H9 (cell line): ENCODE measurements around the gene KIF2C. TPM values are rescaled to one million over a fixed set of nuclear protein-coding genes. Genes with fewer than 3 reads are reported as not detected.

Experiments
- DNase-seq: peaks from one replicate; pipeline ENCODE4 v3.0.0-alpha.2; 2017
- H2AFZ ChIP-seq: one replicate; pipeline ENCODE4 v1.6.1; 2013; ENCODE audit warnings: mild to moderate bottlenecking, low read length, control low read depth, moderate library complexity
- H2AK5ac ChIP-seq: 2 replicates; pipeline ENCODE4 v1.6.1; 2013; ENCODE audit warnings: low read length, control low read depth, mixed read lengths; ENCODE audit not compliant: insufficient read length
- H2BK120ac ChIP-seq: one replicate; pipeline ENCODE4 v1.6.1; 2013; ENCODE audit warnings: low read depth, mild to moderate bottlenecking, low read length, control low read depth, inconsistent platforms; ENCODE audit not compliant: poor library complexity, severe bottlenecking
- H2BK12ac ChIP-seq: 2 replicates; pipeline ENCODE4 v1.6.1; 2013; ENCODE audit warnings: low read length, control low read depth, mixed read lengths, low read depth; ENCODE audit not compliant: insufficient read length
- H2BK15ac ChIP-seq: 2 replicates; pipeline ENCODE4 v1.6.1; 2013; ENCODE audit warnings: low read depth, low read length, control low read depth
- H2BK20ac ChIP-seq: one replicate; pipeline ENCODE4 v1.6.1; 2013; ENCODE audit warnings: low read depth, mild to moderate bottlenecking, low read length, control low read depth, inconsistent platforms; ENCODE audit not compliant: poor library complexity, severe bottlenecking
- H2BK5ac ChIP-seq: 2 replicates; pipeline ENCODE4 v1.6.1; 2013; ENCODE audit warnings: low read length, control low read depth, mixed read lengths; ENCODE audit not compliant: insufficient read length
- H3K14ac ChIP-seq: 2 replicates; pipeline ENCODE4 v1.6.1; 2013; ENCODE audit warnings: low read length, control low read depth; ENCODE audit not compliant: insufficient read depth
- H3K18ac ChIP-seq: 2 replicates; pipeline ENCODE4 v1.6.1; 2013; ENCODE audit warnings: low read depth, mild to moderate bottlenecking, mixed read lengths, low read length, control low read depth; ENCODE audit not compliant: insufficient read length
- H3K23ac ChIP-seq: 2 replicates; pipeline ENCODE4 v1.6.1; 2013; ENCODE audit warnings: low read length, control low read depth, mixed read lengths, low read depth; ENCODE audit not compliant: insufficient read length
- H3K23me2 ChIP-seq: 2 replicates; pipeline ENCODE4 v1.6.1; 2013; ENCODE audit warnings: low read depth, mild to moderate bottlenecking, mixed read lengths, low read length, control low read depth; ENCODE audit not compliant: insufficient read length, poor library complexity, severe bottlenecking
- H3K27ac ChIP-seq: 2 replicates; pipeline ENCODE4 v1.5.1; 2013; ENCODE audit warnings: low read length, control low read depth, mixed read lengths, low read depth; ENCODE audit not compliant: insufficient read length
- H3K27me3 ChIP-seq: 2 replicates; pipeline ENCODE4 v1.6.1; 2013; ENCODE audit warnings: low read length, control low read depth, inconsistent platforms; ENCODE audit not compliant: insufficient read depth
- H3K4ac ChIP-seq: 2 replicates; pipeline ENCODE4 v1.6.1; 2013; ENCODE audit warnings: low read depth, mild to moderate bottlenecking, control low read depth, inconsistent platforms, low read length, moderate library complexity
- H3K4me1 ChIP-seq: 2 replicates; pipeline ENCODE4 v1.6.1; 2013; ENCODE audit warnings: low read length, control low read depth, inconsistent platforms; ENCODE audit not compliant: insufficient read depth
- H3K4me2 ChIP-seq: 2 replicates; pipeline ENCODE4 v1.6.1; 2013; ENCODE audit warnings: low read length, control low read depth, mixed read lengths; ENCODE audit not compliant: insufficient read length, insufficient read depth
- H3K56ac ChIP-seq: 2 replicates; pipeline ENCODE4 v1.6.1; 2013; ENCODE audit warnings: low read depth, mild to moderate bottlenecking, mixed read lengths, low read length, control low read depth; ENCODE audit not compliant: insufficient read length
- H3K79me1 ChIP-seq: 2 replicates; pipeline ENCODE4 v1.6.1; 2013; ENCODE audit warnings: low read depth, mild to moderate bottlenecking, moderate library complexity, low read length, control low read depth, inconsistent platforms; ENCODE audit not compliant: insufficient read depth, poor library complexity, severe bottlenecking
- H3K79me2 ChIP-seq: 2 replicates; pipeline ENCODE4 v1.6.1; 2013; ENCODE audit warnings: low read length, control low read depth, inconsistent platforms; ENCODE audit not compliant: insufficient read depth
- H3K9ac ChIP-seq: 2 replicates; pipeline ENCODE4 v1.6.1; 2013; ENCODE audit warnings: low read length, control low read depth, mixed read lengths; ENCODE audit not compliant: insufficient read length; ENCODE audit errors: extremely low read depth
- H3K9me3 ChIP-seq: one replicate; pipeline ENCODE4 v1.6.1; 2013; ENCODE audit warnings: low read depth, low read length, inconsistent platforms; ENCODE audit not compliant: control insufficient read depth
- H3T11ph ChIP-seq: one replicate; pipeline ENCODE4 v1.6.1; 2013; ENCODE audit warnings: mild to moderate bottlenecking, low read length, control low read depth, inconsistent platforms
- H4K20me1 ChIP-seq: one replicate; pipeline ENCODE4 v1.6.1; 2013; ENCODE audit not compliant: control insufficient read depth, insufficient read length, insufficient read depth
- H4K5ac ChIP-seq: 2 replicates; pipeline ENCODE4 v1.6.1; 2013; ENCODE audit warnings: low read depth, mild to moderate bottlenecking, mixed read lengths, low read length, control low read depth; ENCODE audit not compliant: insufficient read length
- H4K8ac ChIP-seq: replicated peaks from 2 replicates; pipeline ENCODE4 v1.6.1; 2013; ENCODE audit warnings: low read length, control low read depth, mixed read lengths, low read depth; ENCODE audit not compliant: insufficient read length
- H4K91ac ChIP-seq: 2 replicates; pipeline ENCODE4 v1.6.1; 2013; ENCODE audit warnings: low read depth, mild to moderate bottlenecking, moderate library complexity, mixed read lengths, low read length, control low read depth; ENCODE audit not compliant: insufficient read length
- H3K27ac Mint-ChIP-seq, 3 experiments: 2 replicates in 2 of 3; 3 replicates in 1 of 3; pipeline ENCODE4 v1.8.0; 2020 to 2021; ENCODE audit warnings: mixed read lengths in 3 of 3, mild to moderate bottlenecking in 1 of 3, moderate library complexity in 1 of 3
- H3K27me3 Mint-ChIP-seq: 2 replicates; pipeline ENCODE4 v1.8.0; 2021; ENCODE audit warnings: low read depth, mild to moderate bottlenecking, moderate library complexity, mixed read lengths
- H3K36me3 Mint-ChIP-seq, 3 experiments: 2 replicates in 2 of 3; 3 replicates in 1 of 3; pipeline ENCODE4 v1.8.0; 2020 to 2021; ENCODE audit warnings: low read depth in 3 of 3, mixed read lengths in 3 of 3; ENCODE audit not compliant: insufficient read depth in 1 of 3
- H3K4me1 Mint-ChIP-seq, 2 experiments: 2 replicates each; pipeline ENCODE4 v1.8.0; 2020; ENCODE audit warnings: mixed read lengths in 2 of 2
- H3K4me3 Mint-ChIP-seq, 2 experiments: 2 replicates in 1 of 2; 3 replicates in 1 of 2; pipeline ENCODE4 v1.8.0; 2020 to 2021; ENCODE audit warnings: mild to moderate bottlenecking in 2 of 2, mixed read lengths in 2 of 2, moderate library complexity in 1 of 2
- H3K9me3 Mint-ChIP-seq, 2 experiments: 2 replicates in 1 of 2; 3 replicates in 1 of 2; pipeline ENCODE4 v1.8.0; 2020; ENCODE audit warnings: mild to moderate bottlenecking in 2 of 2, mixed read lengths in 2 of 2, moderate library complexity in 1 of 2
- WGBS: extraction: QIAGEN DNeasy Blood & Tissue Kit; methylation state at CpG from one replicate; pipeline ENCODE4 v1.1.7; 2013; ENCODE audit warnings: missing lambda C conversion rate, low lambda C conversion rate, mixed read lengths; ENCODE audit not compliant: insufficient read length; ENCODE audit errors: extremely low coverage; 5-methylcytosine and 5-hydroxymethylcytosine counted together
- total RNA-seq: library from RNA; stranded (reverse); gene quantifications from 2 replicates; pipeline ENCODE4 v1.2.1, GENCODE V29; 2021
- TF ChIP-seq, protein P1 (sequence below): fragments of 200-600 bp; sonication (generic); conservative IDR thresholded peaks from 3 replicates; pipeline ENCODE4 v1.8.0; 2021; ENCODE audit warnings: antibody characterized with exemption, mild to moderate bottlenecking

KIF2C gene
- total RNA-seq, 1 experiment from 2014 or later: 73.1 TPM

DNA sequence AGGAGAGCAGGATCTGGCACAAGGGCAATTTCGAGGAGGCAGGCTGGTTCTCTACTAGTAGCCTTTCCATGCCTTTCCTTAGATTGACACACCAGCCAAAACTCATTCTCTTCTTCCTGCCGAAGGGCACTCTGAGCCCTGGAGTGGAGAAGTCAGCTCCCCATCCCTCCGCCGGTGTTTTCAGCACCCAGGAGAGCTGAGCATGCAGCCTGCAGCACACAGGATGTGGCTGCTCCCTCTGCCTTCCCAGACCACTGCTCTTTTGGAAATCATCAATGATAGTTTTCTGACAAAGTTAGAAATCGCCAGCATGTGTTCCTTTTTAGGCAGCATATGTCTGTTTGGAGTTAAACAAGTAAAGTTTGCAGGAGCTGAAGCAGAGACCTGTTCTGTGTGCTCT lies 20.3 kb upstream of the KIF2C start:
- no peak overlapping the region for H2BK20ac ChIP-seq
- no peak overlapping the region for H4K91ac ChIP-seq
- no CpG with 5 or more reads among the region's 5 CpGs for WGBS
- no peak overlapping the region for H4K5ac ChIP-seq
- TF ChIP-seq, protein P1, sequence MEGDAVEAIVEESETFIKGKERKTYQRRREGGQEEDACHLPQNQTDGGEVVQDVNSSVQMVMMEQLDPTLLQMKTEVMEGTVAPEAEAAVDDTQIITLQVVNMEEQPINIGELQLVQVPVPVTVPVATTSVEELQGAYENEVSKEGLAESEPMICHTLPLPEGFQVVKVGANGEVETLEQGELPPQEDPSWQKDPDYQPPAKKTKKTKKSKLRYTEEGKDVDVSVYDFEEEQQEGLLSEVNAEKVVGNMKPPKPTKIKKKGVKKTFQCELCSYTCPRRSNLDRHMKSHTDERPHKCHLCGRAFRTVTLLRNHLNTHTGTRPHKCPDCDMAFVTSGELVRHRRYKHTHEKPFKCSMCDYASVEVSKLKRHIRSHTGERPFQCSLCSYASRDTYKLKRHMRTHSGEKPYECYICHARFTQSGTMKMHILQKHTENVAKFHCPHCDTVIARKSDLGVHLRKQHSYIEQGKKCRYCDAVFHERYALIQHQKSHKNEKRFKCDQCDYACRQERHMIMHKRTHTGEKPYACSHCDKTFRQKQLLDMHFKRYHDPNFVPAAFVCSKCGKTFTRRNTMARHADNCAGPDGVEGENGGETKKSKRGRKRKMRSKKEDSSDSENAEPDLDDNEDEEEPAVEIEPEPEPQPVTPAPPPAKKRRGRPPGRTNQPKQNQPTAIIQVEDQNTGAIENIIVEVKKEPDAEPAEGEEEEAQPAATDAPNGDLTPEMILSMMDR: no peak
- no peak for DNase-seq
- H2BK15ac ChIP-seq: no peak overlapping the region
- H3K79me2 ChIP-seq: no peaks in the 10 kb centered on the region
- H3K79me1 ChIP-seq: no peaks in the 10 kb centered on the region
- Mint-ChIP-seq H3K27me3 (no peaks in the 10 kb centered on the region), H3K4me3 (no peak overlapping the region), H3K36me3 (no peaks in the 10 kb centered on the region), H3K27ac (no peak overlapping the region), H3K4me1 (peaks cover 3 to 7% of the 10 kb centered on the region in 2 experiments; a peak in 3 of 4 replicates), H3K9me3 (no peaks in the 10 kb centered on the region)
- H2BK120ac ChIP-seq: no peak overlapping the region
- no peak overlapping the region for H2AK5ac ChIP-seq
- no peaks in the 10 kb centered on the region for H4K20me1 ChIP-seq
- H3K4me1 ChIP-seq: no peaks in the 10 kb centered on the region
- no peak overlapping the region for H3T11ph ChIP-seq
- H3K9ac ChIP-seq: no peak overlapping the region
- no peak overlapping the region for H3K14ac ChIP-seq
- no peak overlapping the region for H3K4me2 ChIP-seq
- H2AFZ ChIP-seq: no peak overlapping the region
- H3K9me3 ChIP-seq: no peaks in the 10 kb centered on the region
- no peak overlapping the region for H2BK5ac ChIP-seq
- H3K23ac ChIP-seq: no peak overlapping the region
- no peak overlapping the region for H2BK12ac ChIP-seq
- H3K27me3 ChIP-seq: no peaks in the 10 kb centered on the region
- no peaks in the 10 kb centered on the region for H3K23me2 ChIP-seq
- H4K8ac ChIP-seq: no peak overlapping the region
- H3K4ac ChIP-seq: no peak overlapping the region
- H3K18ac ChIP-seq: no peak overlapping the region
- no peak overlapping the region for H3K27ac ChIP-seq
- H3K56ac ChIP-seq: no peak overlapping the region
